GM12878 (cell line): ENCODE results near the gene SACS. TPM values are rescaled to one million over a fixed set of nuclear protein-coding genes. Genes with fewer than 3 reads are reported as not detected.

Experiments used
- ATAC-seq: fragments of 200-7000 bp; cut with Tn5 transposase; 3 replicates; pipeline ENCODE4 v1.9.1; 2020; ENCODE audit warnings: mild to moderate bottlenecking, moderate library complexity
- BruUV-seq: library from RNA; stranded (reverse); fragments of 400-500 nt; replicated peaks from 2 replicates; lab custom pipeline; 2021; lab: Mats Ljungman, UMichigan
- CTCF ChIA-PET: fragments of 300-600 bp; sonication (Branson Sonifier 250); formaldehyde crosslinking; extraction: SDS; loops from one replicate; lab custom pipeline; 2021; ENCODE audit warnings: inconsistent platforms; lab: Yijun Ruan, JAX
- POLR2A ChIA-PET: fragments of 350-600 bp; formaldehyde crosslinking; extraction: SDS; loops from one replicate; lab custom pipeline; 2021; ENCODE audit warnings: inconsistent platforms; lab: Charles Lee
- RAD21 ChIA-PET: fragments of 300-600 bp; sonication (Branson Sonifier 250); formaldehyde crosslinking; loops from one replicate; lab custom pipeline; 2023; ENCODE audit warnings: antibody characterized with exemption; ENCODE audit not compliant: unreplicated experiment; lab: Charles Lee
- SMC1A ChIA-PET: fragments of 300-600 bp; sonication (Branson Sonifier 250); formaldehyde crosslinking; loops from one replicate; lab custom pipeline; 2023; ENCODE audit not compliant: unreplicated experiment, uncharacterized antibody; lab: Charles Lee
- DNase-seq: peaks from one replicate; pipeline ENCODE4 v3.0.0-alpha.2; 2011; ENCODE audit warnings: low read depth, low spot score
- FAIRE-seq: peaks from 3 replicates; lab custom pipeline; 2011; peaks lifted over from hg19 to GRCh38; lab: Jason Lieb, UNC
- H2AFZ ChIP-seq: 2 replicates; pipeline ENCODE4 v1.6.0; 2011; ENCODE audit warnings: low read depth, low read length, control low read depth; ENCODE audit not compliant: control insufficient read depth
- H3K27ac ChIP-seq: 2 replicates; pipeline ENCODE4 v1.5.1; 2011; ENCODE audit warnings: control low read depth; ENCODE audit not compliant: control insufficient read depth, insufficient read depth
- H3K27me3 ChIP-seq, 2 experiments: replicated peaks in 1 of 2; 2 replicates each; pipeline versions ENCODE4 v1.6.0 to v1.6.1; 2011; ENCODE audit warnings: low read length in 1 of 2; ENCODE audit not compliant: control insufficient read depth in 2 of 2, insufficient read depth in 2 of 2
- H3K36me3 ChIP-seq, 2 experiments: 2 replicates each; pipeline ENCODE4 v1.5.1; 2011; ENCODE audit warnings: low read length in 1 of 2; ENCODE audit not compliant: control insufficient read depth in 2 of 2, insufficient read depth in 2 of 2
- H3K4me1 ChIP-seq: 2 replicates; pipeline ENCODE4 v1.6.1; 2011; ENCODE audit warnings: mild to moderate bottlenecking, low read length, moderate library complexity, mixed read lengths; ENCODE audit not compliant: control insufficient read depth, insufficient read depth
- H3K4me2 ChIP-seq: 2 replicates; pipeline ENCODE4 v1.6.0; 2011; ENCODE audit warnings: control low read depth; ENCODE audit not compliant: control insufficient read depth, insufficient read depth
- H3K4me3 ChIP-seq: fragments of 200-600 bp; sonication (generic); 2 replicates; pipeline ENCODE4 v1.5.1; 2016
- H3K79me2 ChIP-seq: 2 replicates; pipeline ENCODE4 v1.6.0; 2011; ENCODE audit warnings: low read length; ENCODE audit not compliant: control insufficient read depth, insufficient read depth
- H3K9ac ChIP-seq: 2 replicates; pipeline ENCODE4 v1.8.0; 2011; ENCODE audit warnings: low read length, control low read depth, mixed read lengths; ENCODE audit not compliant: control insufficient read depth, insufficient read depth
- H3K9me3 ChIP-seq: replicated peaks from 3 replicates; pipeline ENCODE4 v1.5.1; 2011; ENCODE audit warnings: mild to moderate bottlenecking, low read length; ENCODE audit not compliant: control insufficient read depth, insufficient read depth
- H4K20me1 ChIP-seq: 2 replicates; pipeline ENCODE4 v1.6.0; 2011; ENCODE audit not compliant: control insufficient read depth, insufficient read depth
- SMAD5 ChIP-seq: IDR thresholded peaks from 2 replicates; pipeline ENCODE4 v1.6.1; 2016; ENCODE audit warnings: antibody characterized with exemption, low read depth
- WGBS: methylation state at CpG from one replicate; pipeline ENCODE4 v1.1.6; 2016; ENCODE audit warnings: low lambda C conversion rate; ENCODE audit not compliant: insufficient replicate concordance, insufficient coverage; ENCODE audit errors: missing lambda C conversion rate; 5-methylcytosine and 5-hydroxymethylcytosine counted together
- in situ Hi-C: fragments of 300-500 bp; cut with MboI; formaldehyde crosslinking; loops from 9 replicates; pipeline ENCODE4 v1.14.3; 2018; ENCODE audit warnings: mixed read lengths
- intact Hi-C: fragments of 100-400 bp; cut with micrococcal nuclease; formaldehyde crosslinking; loops from one replicate; pipeline ENCODE4 v1.14.2; 2022; ENCODE audit not compliant: unreplicated experiment
- polyA plus RNA-seq, 11 experiments: library from polyadenylated mRNA; depleted of rRNA in 4 of 11; unstranded in 6 of 11; stranded (reverse) in 5 of 11; fragments of >200 nt; fragmentation: Nextera tagmentation in 4 of 11; fragmentation: Illumina TruSeq in 1 of 11; extraction: Ambion mirVana in 4 of 11; extraction: Trizol in 1 of 11; gene quantifications; 1 replicate in 1 of 11; 2 replicates in 10 of 11; pipeline versions ENCODE4 v1.2.1 to v1.2.3, GENCODE V29; 2011 to 2016; ENCODE audit warnings: inconsistent platforms in 2 of 11, missing spikeins in 2 of 11, low read depth in 1 of 11
- total RNA-seq, 4 experiments: library from RNA; depleted of rRNA in 3 of 4; stranded (reverse); fragments of >200 nt in 3 of 4; fragmentation: Illumina TruSeq in 1 of 4; extraction: Trizol in 1 of 4; gene quantifications; 2 replicates each; pipeline versions ENCODE4 v1.2.1 to v1.2.3, GENCODE V29; 2013 to 2021
- TF ChIP-seq, protein P1 (sequence below), 3 experiments: IDR thresholded peaks in 2 of 3; conservative IDR thresholded peaks in 1 of 3; 2 replicates each; pipeline ENCODE4 v1.5.1; 2011; ENCODE audit warnings: low read depth in 3 of 3, low read length in 3 of 3, mild to moderate bottlenecking in 3 of 3, control low read depth in 2 of 3, moderate library complexity in 2 of 3, inconsistent platforms in 1 of 3, mixed read lengths in 1 of 3; ENCODE audit not compliant: control insufficient read depth in 2 of 3, insufficient read depth in 1 of 3; ENCODE audit errors: extremely low read depth in 1 of 3

SACS gene
- total and polyA plus RNA-seq, 10 of the 15 experiments (the other 5 are each of a cell fraction or from before 2014, with no cell fraction given): 9.9 to 74.9 (median 22.1) TPM

DNA sequence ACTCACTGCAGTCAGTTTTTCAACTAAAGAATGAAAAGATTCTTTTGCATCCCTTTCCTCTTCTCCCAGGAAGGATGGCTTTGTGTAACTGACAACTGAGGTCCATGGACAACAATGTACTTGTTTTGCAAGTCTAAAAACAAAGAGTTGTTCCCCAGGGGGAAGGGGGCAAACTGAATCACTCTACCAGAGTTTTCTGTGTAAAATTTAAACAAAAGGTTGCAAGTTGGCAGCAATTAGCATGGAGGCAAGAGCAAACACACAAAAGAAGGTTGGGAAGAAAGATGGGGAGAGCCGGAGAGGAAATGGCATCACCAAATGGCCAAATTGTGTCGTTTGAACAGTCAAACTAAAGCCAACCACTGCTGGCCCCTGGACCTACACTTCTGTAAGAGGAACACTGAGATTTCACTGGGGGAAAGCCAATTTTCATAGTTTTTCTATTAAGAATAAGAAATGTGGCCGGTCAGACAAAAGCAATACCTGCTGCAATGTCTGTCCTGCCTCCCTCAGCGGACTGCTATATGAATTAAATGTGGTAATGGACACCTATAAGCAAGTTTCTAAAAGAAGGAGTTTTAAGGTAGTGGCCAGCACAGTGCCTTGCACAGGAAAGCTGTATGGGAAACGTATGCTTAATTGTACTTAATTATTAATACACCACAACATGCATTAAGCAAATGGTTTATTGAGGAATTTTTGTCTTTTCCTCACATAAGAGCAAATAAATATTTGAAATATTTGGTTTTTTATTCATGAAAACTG is 16.1 kb upstream of the SACS start (continued):
- TF ChIP-seq, protein P1, sequence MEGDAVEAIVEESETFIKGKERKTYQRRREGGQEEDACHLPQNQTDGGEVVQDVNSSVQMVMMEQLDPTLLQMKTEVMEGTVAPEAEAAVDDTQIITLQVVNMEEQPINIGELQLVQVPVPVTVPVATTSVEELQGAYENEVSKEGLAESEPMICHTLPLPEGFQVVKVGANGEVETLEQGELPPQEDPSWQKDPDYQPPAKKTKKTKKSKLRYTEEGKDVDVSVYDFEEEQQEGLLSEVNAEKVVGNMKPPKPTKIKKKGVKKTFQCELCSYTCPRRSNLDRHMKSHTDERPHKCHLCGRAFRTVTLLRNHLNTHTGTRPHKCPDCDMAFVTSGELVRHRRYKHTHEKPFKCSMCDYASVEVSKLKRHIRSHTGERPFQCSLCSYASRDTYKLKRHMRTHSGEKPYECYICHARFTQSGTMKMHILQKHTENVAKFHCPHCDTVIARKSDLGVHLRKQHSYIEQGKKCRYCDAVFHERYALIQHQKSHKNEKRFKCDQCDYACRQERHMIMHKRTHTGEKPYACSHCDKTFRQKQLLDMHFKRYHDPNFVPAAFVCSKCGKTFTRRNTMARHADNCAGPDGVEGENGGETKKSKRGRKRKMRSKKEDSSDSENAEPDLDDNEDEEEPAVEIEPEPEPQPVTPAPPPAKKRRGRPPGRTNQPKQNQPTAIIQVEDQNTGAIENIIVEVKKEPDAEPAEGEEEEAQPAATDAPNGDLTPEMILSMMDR (IDR thresholded peaks at IDR 0.05 in 2 of 3, conservative IDR thresholded peaks at IDR 0.05 in 1 of 3; ENCODE audit: control insufficient read depth in 2 of 3, extremely low read depth in 1 of 3, insufficient read depth in 1 of 3, low read depth in 3 of 3, low read length in 3 of 3): no peak
- TF ChIP-seq, all 136 proteins: peak for 0

- no peak for TF ChIP-seq SMAD5
- Histone ChIP-seq H2AFZ (no peak overlapping the region), H3K4me1 (no peaks in the 10 kb centered on the region), H4K20me1 (no peaks in the 10 kb centered on the region), H3K79me2 (no peaks in the 10 kb centered on the region), H3K4me3 (no peak overlapping the region), H3K27me3 (no peaks in the 10 kb centered on the region), H3K27ac (no peak overlapping the region), H3K36me3 (no peaks in the 10 kb centered on the region), H3K4me2 (no peak overlapping the region), H3K9ac (no peak overlapping the region), H3K9me3 (peaks cover 3% of the 10 kb centered on the region)
- 93% methylated on average over 3 of the region's 3 CpGs for WGBS
- ChIA-PET RAD21 (no interaction called here), POLR2A (interaction anchor here (0.6 kb wide), 1 partner anchor 471 kb away, joined by 6 read pairs; no protein-coding TSS in a partner anchor), CTCF (no interaction called here), SMC1A (interaction anchor here (1.7 kb wide), 1 partner anchor 8 kb away, joined by 5 read pairs; no protein-coding TSS in a partner anchor)
- in situ Hi-C loops: no loop called here
- no peak for ATAC-seq
- intact Hi-C loops: no loop called here
- FAIRE-seq: no peak
- BruUV-seq: no TSS peak
- DNase-seq: no peak
Observed at GRCh38 chr13:23447927-23448326, 14.4 kb upstream of the SACS start.
